ENCODE measurements around the gene PTPRA. TPM values are rescaled to one million over a fixed set of nuclear protein-coding genes. Genes with fewer than 3 reads are reported as not detected.

Gene PTPRA
- total RNA-seq, 1 donor from 2014 or later, result 80.2 TPM

DNA sequence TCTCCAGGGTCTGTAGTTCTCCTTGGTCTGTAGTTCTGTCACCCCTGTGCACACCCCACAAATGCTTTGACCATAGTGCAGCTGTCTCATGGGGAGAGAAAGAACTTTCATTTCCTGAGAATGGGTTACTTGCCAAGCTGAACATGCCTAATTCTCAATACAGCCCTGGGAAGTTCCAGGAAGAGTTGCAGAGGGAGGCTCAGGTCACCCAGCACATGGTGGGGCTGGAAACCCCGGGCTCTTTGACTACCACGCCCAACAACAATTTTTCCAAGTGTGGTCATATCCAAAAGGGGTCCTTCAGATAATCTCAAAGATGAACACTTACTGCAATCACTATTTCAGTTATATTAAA is 2.2 kb upstream of the PTPRA start:
- Mint-ChIP-seq H3K27me3 (ENCODE audit: unreplicated experiment) (no peaks in the 10 kb centered on the region), H3K4me3 (ENCODE audit: unreplicated experiment) (no peak overlapping the region), H3K27ac (ENCODE audit: unreplicated experiment) (peak overlapping the region; percentile 89), H3K9me3 (ENCODE audit: unreplicated experiment) (no peaks in the 10 kb centered on the region), H3K36me3 (ENCODE audit: unreplicated experiment) (peaks cover 2% of the 10 kb centered on the region), H3K4me1 (ENCODE audit: unreplicated experiment) (peaks cover 62% of the 10 kb centered on the region)
- no peak for DNase-seq (ENCODE audit: extremely low spot score, unreplicated experiment)
- TF ChIP-seq, protein P1, sequence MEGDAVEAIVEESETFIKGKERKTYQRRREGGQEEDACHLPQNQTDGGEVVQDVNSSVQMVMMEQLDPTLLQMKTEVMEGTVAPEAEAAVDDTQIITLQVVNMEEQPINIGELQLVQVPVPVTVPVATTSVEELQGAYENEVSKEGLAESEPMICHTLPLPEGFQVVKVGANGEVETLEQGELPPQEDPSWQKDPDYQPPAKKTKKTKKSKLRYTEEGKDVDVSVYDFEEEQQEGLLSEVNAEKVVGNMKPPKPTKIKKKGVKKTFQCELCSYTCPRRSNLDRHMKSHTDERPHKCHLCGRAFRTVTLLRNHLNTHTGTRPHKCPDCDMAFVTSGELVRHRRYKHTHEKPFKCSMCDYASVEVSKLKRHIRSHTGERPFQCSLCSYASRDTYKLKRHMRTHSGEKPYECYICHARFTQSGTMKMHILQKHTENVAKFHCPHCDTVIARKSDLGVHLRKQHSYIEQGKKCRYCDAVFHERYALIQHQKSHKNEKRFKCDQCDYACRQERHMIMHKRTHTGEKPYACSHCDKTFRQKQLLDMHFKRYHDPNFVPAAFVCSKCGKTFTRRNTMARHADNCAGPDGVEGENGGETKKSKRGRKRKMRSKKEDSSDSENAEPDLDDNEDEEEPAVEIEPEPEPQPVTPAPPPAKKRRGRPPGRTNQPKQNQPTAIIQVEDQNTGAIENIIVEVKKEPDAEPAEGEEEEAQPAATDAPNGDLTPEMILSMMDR (IDR thresholded peaks at IDR 0.05), result no peak

DNA sequence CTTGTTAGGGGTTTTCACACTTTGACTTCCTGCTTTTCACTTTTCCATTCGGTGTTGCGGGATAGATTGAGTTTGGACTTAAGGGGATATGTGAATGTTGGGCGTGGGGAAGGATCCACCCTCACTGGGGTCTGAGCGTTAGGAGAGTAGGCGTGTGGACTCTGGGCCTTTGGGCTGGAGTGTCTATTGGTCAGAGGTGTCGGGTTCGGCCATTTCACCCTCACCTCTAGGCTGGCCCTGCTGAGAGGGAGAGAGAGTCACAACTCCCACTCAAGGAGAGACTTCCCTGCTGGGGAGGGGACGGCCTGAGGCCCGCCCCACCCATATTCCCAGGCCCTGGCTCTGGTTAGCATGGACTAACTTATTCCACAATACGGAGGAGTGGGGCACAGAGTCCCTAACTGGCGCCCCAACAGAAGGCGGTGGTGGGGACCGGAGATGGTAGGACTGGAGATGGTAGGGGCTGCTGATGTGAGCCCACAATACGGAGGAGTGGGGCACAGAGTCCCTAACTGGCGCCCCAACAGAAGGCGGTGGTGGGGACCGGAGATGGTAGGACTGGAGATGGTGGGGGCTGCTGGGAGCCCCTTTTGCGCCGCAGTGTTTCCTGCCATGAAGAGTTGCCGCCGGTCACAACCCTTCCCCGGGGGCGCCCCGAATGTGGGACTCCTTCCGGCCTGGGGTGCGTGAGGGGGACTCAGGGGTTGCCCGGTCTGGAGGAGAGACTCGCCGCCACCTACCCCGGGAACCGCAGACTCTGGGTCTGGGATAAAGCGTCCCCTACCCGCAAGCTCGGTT is 1.4 kb upstream of the PTPRA start:
- H3K36me3 Mint-ChIP-seq (ENCODE audit: unreplicated experiment), result no peaks in the 10 kb centered on the region
- H3K4me1 Mint-ChIP-seq (ENCODE audit: unreplicated experiment), result peaks cover 69% of the 10 kb centered on the region
- H3K27me3 Mint-ChIP-seq (ENCODE audit: unreplicated experiment), result no peaks in the 10 kb centered on the region
- H3K4me3 Mint-ChIP-seq (ENCODE audit: unreplicated experiment), result peak overlapping the region; percentile 89
- H3K27ac Mint-ChIP-seq (ENCODE audit: unreplicated experiment), result peak overlapping the region; percentile 20
- peak; percentile 68 for DNase-seq (ENCODE audit: extremely low spot score, unreplicated experiment)
- H3K9me3 Mint-ChIP-seq (ENCODE audit: unreplicated experiment), result no peaks in the 10 kb centered on the region
- TF ChIP-seq, protein P1 (IDR thresholded peaks at IDR 0.05), result no peak

DNA sequence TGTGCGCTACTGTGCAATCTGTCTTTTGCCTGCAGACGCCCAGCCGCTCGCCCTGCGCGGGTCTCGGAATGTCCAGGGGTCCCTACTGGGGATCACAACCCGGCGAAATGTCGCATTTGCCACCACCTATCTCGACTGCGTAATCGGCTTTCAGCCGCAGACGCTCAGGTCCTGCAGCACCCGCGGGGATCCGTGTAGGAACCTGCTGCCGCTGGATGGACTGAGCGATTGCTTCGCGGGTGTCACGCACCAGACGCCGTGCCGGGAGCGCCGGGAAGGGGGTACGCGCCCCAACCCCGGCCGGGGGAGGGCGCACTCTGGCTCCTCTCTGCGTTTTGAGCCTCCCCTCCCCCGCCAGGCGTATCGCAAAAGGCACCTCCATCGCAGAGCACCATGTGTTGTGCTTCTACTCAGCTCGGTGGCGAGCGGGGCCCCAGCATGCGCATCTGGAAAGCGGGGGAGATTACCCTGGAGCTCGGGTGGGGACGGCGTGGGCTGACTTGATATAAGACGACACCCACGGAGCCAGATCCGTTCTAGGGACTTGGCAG is 747 bp upstream of the PTPRA start:
- no peaks in the 10 kb centered on the region for H3K36me3 Mint-ChIP-seq (ENCODE audit: unreplicated experiment)
- H3K4me1 Mint-ChIP-seq (ENCODE audit: unreplicated experiment), result peaks cover 64% of the 10 kb centered on the region
- H3K9me3 Mint-ChIP-seq (ENCODE audit: unreplicated experiment), result no peaks in the 10 kb centered on the region
- TF ChIP-seq, protein P1 (IDR thresholded peaks at IDR 0.05), result peak; percentile 42
- H3K4me3 Mint-ChIP-seq (ENCODE audit: unreplicated experiment), result peak overlapping the region; percentile 89
- no peaks in the 10 kb centered on the region for H3K27me3 Mint-ChIP-seq (ENCODE audit: unreplicated experiment)
- DNase-seq (ENCODE audit: extremely low spot score, unreplicated experiment), result peak; percentile 85
- peak overlapping the region; percentile 87 for H3K27ac Mint-ChIP-seq (ENCODE audit: unreplicated experiment)

DNA sequence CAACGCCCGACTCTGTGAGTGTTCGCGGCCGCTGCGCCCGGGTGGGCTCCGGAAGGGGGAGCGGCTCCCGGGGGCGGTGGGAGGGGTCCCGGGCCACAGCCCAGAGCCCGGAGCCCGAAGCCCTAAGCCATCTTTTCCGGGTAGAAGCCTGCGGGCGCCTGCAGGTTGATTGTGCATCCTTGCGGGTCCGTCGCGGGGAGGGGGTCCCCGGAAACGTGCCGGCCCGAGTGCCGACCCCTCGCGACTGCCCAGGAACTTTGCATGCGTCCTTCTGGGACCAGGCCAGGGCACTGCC is 413 bp downstream of the PTPRA start:
- Mint-ChIP-seq H3K27me3 (ENCODE audit: unreplicated experiment) (no peaks in the 10 kb centered on the region), H3K9me3 (ENCODE audit: unreplicated experiment) (no peaks in the 10 kb centered on the region), H3K4me3 (ENCODE audit: unreplicated experiment) (peak overlapping the region; percentile 89), H3K36me3 (ENCODE audit: unreplicated experiment) (no peaks in the 10 kb centered on the region), H3K4me1 (ENCODE audit: unreplicated experiment) (peaks cover 61% of the 10 kb centered on the region), H3K27ac (ENCODE audit: unreplicated experiment) (peak overlapping the region; percentile 78)
- TF ChIP-seq, protein P1 (IDR thresholded peaks at IDR 0.05), result no peak
- DNase-seq (ENCODE audit: extremely low spot score, unreplicated experiment), result no peak

DNA sequence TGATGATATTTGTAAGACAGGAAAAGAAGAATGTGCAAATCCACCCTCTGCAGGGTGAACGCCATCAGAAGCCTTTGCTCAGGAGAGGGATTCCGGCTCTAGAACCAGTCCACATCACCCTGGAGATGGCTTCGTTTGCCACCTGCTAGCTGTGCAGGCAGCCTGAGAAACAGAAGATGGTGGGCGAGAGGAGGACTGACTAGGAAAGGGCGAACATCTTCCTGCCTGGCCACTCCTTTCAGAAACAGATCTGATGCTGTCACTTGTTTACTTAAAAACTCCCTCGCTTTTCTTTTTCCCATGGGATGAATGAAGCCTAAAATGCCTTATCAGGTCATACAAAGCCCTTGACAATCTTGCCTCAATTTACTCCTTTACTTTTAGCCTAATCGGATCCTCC is 1.2 kb downstream of the PTPRA start:
- Mint-ChIP-seq H3K9me3 (ENCODE audit: unreplicated experiment) (no peaks in the 10 kb centered on the region), H3K27ac (ENCODE audit: unreplicated experiment) (peak overlapping the region; percentile 51), H3K27me3 (ENCODE audit: unreplicated experiment) (no peaks in the 10 kb centered on the region), H3K4me3 (ENCODE audit: unreplicated experiment) (peak overlapping the region; percentile 89), H3K4me1 (ENCODE audit: unreplicated experiment) (peaks cover 55% of the 10 kb centered on the region), H3K36me3 (ENCODE audit: unreplicated experiment) (no peaks in the 10 kb centered on the region)
- DNase-seq (ENCODE audit: extremely low spot score, unreplicated experiment), result peak; percentile 65
- TF ChIP-seq, protein P1 (IDR thresholded peaks at IDR 0.05), result no peak
